Ishikawa (cell line): ENCODE measurements around the gene PTTG1IP.

Experiments
- EP300 ChIP-seq: IDR thresholded peaks from 2 replicates; pipeline ENCODE4 v1.6.1; 2012; ENCODE audit warnings: borderline replicate concordance
- MAX ChIP-seq: IDR thresholded peaks from 2 replicates; pipeline ENCODE4 v1.6.1; 2012
- TAF1 ChIP-seq: IDR thresholded peaks from 2 replicates; pipeline ENCODE4 v1.6.1; 2012; ENCODE audit warnings: low read depth, mild to moderate bottlenecking
- USF1 ChIP-seq: IDR thresholded peaks from 2 replicates; pipeline ENCODE4 v1.6.1; 2012

GRCh38 chr21:44815225-44815624 lies 58.3 kb downstream of the PTTG1IP start:
- TF ChIP-seq USF1 (no peak), EP300 (no peak), TAF1 (no peak), MAX (no peak)
